H1 (cell line): ENCODE measurements around the gene ASAP2. TPM values are rescaled to one million over a fixed set of nuclear protein-coding genes. Genes with fewer than 3 reads are reported as not detected.

ENCODE experiments used
- CTCF ChIA-PET: fragments of 300-600 bp; sonication (Branson Sonifier 250); formaldehyde crosslinking; loops from one replicate; lab custom pipeline; 2021; ENCODE audit not compliant: partially characterized antibody; lab: Charles Lee
- POLR2A ChIA-PET: fragments of 300-600 bp; sonication (Branson Sonifier 250); formaldehyde crosslinking; loops from one replicate; lab custom pipeline; 2021; ENCODE audit warnings: inconsistent platforms; ENCODE audit not compliant: partially characterized antibody; lab: Charles Lee
- DNase-seq, 2 experiments: peaks; one replicate each; pipeline versions ENCODE4 v3.0.0 to v3.0.0-alpha.2; 2010 to 2022; ENCODE audit warnings: low spot score in 2 of 2, low read depth in 1 of 2, mixed read lengths in 1 of 2
- FAIRE-seq: peaks from 2 replicates; lab custom pipeline; 2011; peaks lifted over from hg19 to GRCh38; lab: Jason Lieb, UNC
- H2AFZ ChIP-seq: 2 replicates; pipeline ENCODE4 v1.8.1; 2012; ENCODE audit warnings: low read length, inconsistent platforms
- H2AK5ac ChIP-seq: 2 replicates; pipeline ENCODE4 v1.6.1; 2013; ENCODE audit warnings: low read depth, low read length
- H2BK120ac ChIP-seq: replicated peaks from 2 replicates; pipeline ENCODE3; 2013; ENCODE audit warnings: low read depth, low read length, inconsistent platforms
- H2BK12ac ChIP-seq: 2 replicates; pipeline ENCODE4 v1.6.1; 2013; ENCODE audit warnings: low read depth, low read length
- H2BK15ac ChIP-seq: 2 replicates; pipeline ENCODE4 v1.6.1; 2013; ENCODE audit warnings: low read length
- H2BK20ac ChIP-seq: 2 replicates; pipeline ENCODE4 v1.6.1; 2013; ENCODE audit warnings: low read length
- H2BK5ac ChIP-seq: 2 replicates; pipeline ENCODE4 v1.6.1; 2013; ENCODE audit warnings: low read depth, low read length
- H3K14ac ChIP-seq: 2 replicates; pipeline ENCODE4 v1.6.1; 2013; ENCODE audit warnings: inconsistent platforms; ENCODE audit not compliant: insufficient read length
- H3K18ac ChIP-seq: 2 replicates; pipeline ENCODE4 v1.6.1; 2013; ENCODE audit warnings: low read length; ENCODE audit errors: extremely low read depth
- H3K23ac ChIP-seq: 2 replicates; pipeline ENCODE4 v1.6.1; 2013; ENCODE audit warnings: inconsistent platforms; ENCODE audit not compliant: insufficient read length
- H3K23me2 ChIP-seq: 2 replicates; pipeline ENCODE4 v1.6.1; 2013; ENCODE audit warnings: low read depth, low read length
- H3K27ac ChIP-seq: 2 replicates; pipeline ENCODE4 v1.6.1; 2011; ENCODE audit warnings: low read depth, low read length, inconsistent platforms
- H3K27me3 ChIP-seq, 4 experiments: replicated peaks in 1 of 4; 1 replicate in 1 of 4; 2 replicates in 3 of 4; pipeline versions ENCODE4 v1.6.1 to v1.8.1; 2011 to 2013; ENCODE audit warnings: low read length in 3 of 4, mild to moderate bottlenecking in 3 of 4, inconsistent platforms in 2 of 4, mixed read lengths in 2 of 4, moderate library complexity in 1 of 4; ENCODE audit not compliant: control insufficient read depth in 3 of 4, insufficient read depth in 3 of 4; ENCODE audit errors: extremely low read depth in 1 of 4
- H3K36me3 ChIP-seq, 4 experiments: 2 replicates each; pipeline versions ENCODE4 v1.6.1 to v1.8.1; 2011 to 2013; ENCODE audit warnings: mild to moderate bottlenecking in 4 of 4, low read length in 3 of 4, moderate library complexity in 2 of 4, control low read depth in 1 of 4, inconsistent platforms in 1 of 4; ENCODE audit not compliant: insufficient read depth in 4 of 4, control insufficient read depth in 2 of 4
- H3K4ac ChIP-seq: replicated peaks from 2 replicates; pipeline ENCODE3; 2013; ENCODE audit warnings: low read length, low read depth, mixed read lengths, inconsistent platforms; ENCODE audit not compliant: insufficient read length
- H3K4me1 ChIP-seq, 4 experiments: replicated peaks in 1 of 4; 1 replicate in 1 of 4; 2 replicates in 3 of 4; pipeline versions ENCODE4 v1.6.1 to v1.8.1; 2011 to 2013; ENCODE audit warnings: low read length in 3 of 4, inconsistent platforms in 2 of 4, mixed read lengths in 1 of 4; ENCODE audit not compliant: insufficient read depth in 4 of 4, control insufficient read depth in 3 of 4
- H3K4me2 ChIP-seq, 2 experiments: 2 replicates each; pipeline versions ENCODE4 v1.6.1 to v1.8.1; 2011 to 2013; ENCODE audit warnings: low read depth in 2 of 2, low read length in 2 of 2, control low read depth in 1 of 2, inconsistent platforms in 1 of 2, mild to moderate bottlenecking in 1 of 2; ENCODE audit not compliant: insufficient read depth in 1 of 2
- H3K4me3 ChIP-seq, 4 experiments: fragments of 200-600, 300-600 bp in 1 of 4; sonication (generic), shearing (Covaris generic), sonication (Bioruptor Twin) in 1 of 4; 2 replicates each; pipeline versions ENCODE4 v1.5.1 to v1.8.1; 2011 to 2016; ENCODE audit warnings: low read length in 4 of 4, low read depth in 3 of 4, control low read depth in 2 of 4, inconsistent platforms in 2 of 4, mild to moderate bottlenecking in 2 of 4, mixed read lengths in 1 of 4, moderate library complexity in 1 of 4; ENCODE audit not compliant: insufficient read depth in 2 of 4; ENCODE audit errors: extremely low read depth in 1 of 4
- H3K56ac ChIP-seq: replicated peaks from 2 replicates; pipeline ENCODE3; 2013; ENCODE audit warnings: low read depth, mild to moderate bottlenecking, mixed read lengths, low read length, inconsistent platforms; ENCODE audit not compliant: insufficient read length
- H3K79me1 ChIP-seq: 2 replicates; pipeline ENCODE4 v1.6.1; 2013; ENCODE audit warnings: low read depth, low read length, control low read depth
- H3K79me2 ChIP-seq, 2 experiments: 2 replicates each; pipeline versions ENCODE4 v1.6.1 to v1.8.1; 2012 to 2013; ENCODE audit warnings: low read length in 2 of 2, mild to moderate bottlenecking in 2 of 2, inconsistent platforms in 1 of 2; ENCODE audit not compliant: insufficient read depth in 2 of 2, control insufficient read depth in 1 of 2
- H3K9ac ChIP-seq, 4 experiments: replicated peaks in 1 of 4; 1 replicate in 1 of 4; 2 replicates in 3 of 4; pipeline versions ENCODE4 v1.6.1 to v1.8.1; 2011 to 2013; ENCODE audit warnings: low read depth in 3 of 4, low read length in 3 of 4, control low read depth in 2 of 4, mild to moderate bottlenecking in 2 of 4, moderate library complexity in 2 of 4, inconsistent platforms in 1 of 4; ENCODE audit errors: extremely low read depth in 1 of 4
- H3K9me3 ChIP-seq, 2 experiments: 2 replicates each; pipeline versions ENCODE4 v1.6.1 to v1.8.1; 2012 to 2013; ENCODE audit warnings: mild to moderate bottlenecking in 2 of 2, moderate library complexity in 2 of 2, control low read depth in 1 of 2, inconsistent platforms in 1 of 2, low read depth in 1 of 2, low read length in 1 of 2, mixed read lengths in 1 of 2; ENCODE audit not compliant: insufficient read depth in 2 of 2
- H4K20me1 ChIP-seq, 2 experiments: replicated peaks in 1 of 2; 2 replicates each; pipeline versions ENCODE3 to v1.8.1; 2011 to 2013; ENCODE audit warnings: inconsistent platforms in 2 of 2, low read length in 2 of 2, mild to moderate bottlenecking in 1 of 2; ENCODE audit not compliant: insufficient read depth in 2 of 2, control insufficient read depth in 1 of 2
- H4K5ac ChIP-seq: 2 replicates; pipeline ENCODE4 v1.6.1; 2013; ENCODE audit warnings: low read length, low read depth, mixed read lengths, inconsistent platforms; ENCODE audit not compliant: insufficient read length
- H4K8ac ChIP-seq: 2 replicates; pipeline ENCODE4 v1.8.0; 2013; ENCODE audit warnings: mild to moderate bottlenecking, moderate library complexity, low read length, inconsistent platforms; ENCODE audit not compliant: insufficient read depth; ENCODE audit errors: extremely low read depth
- H4K91ac ChIP-seq: replicated peaks from 2 replicates; pipeline ENCODE3; 2013; ENCODE audit warnings: low read length, mixed read lengths, inconsistent platforms; ENCODE audit not compliant: insufficient read length
- POLR2AphosphoS5 ChIP-seq: IDR thresholded peaks from 2 replicates; pipeline ENCODE4 v1.6.1; 2011; ENCODE audit warnings: low read depth, low read length
- RFX5 ChIP-seq: IDR thresholded peaks from 2 replicates; pipeline ENCODE4 v1.6.1; 2011; ENCODE audit warnings: low read depth, low read length, improper control_type of control experiment, borderline replicate concordance
- TBP ChIP-seq: IDR thresholded peaks from 2 replicates; pipeline ENCODE4 v1.6.1; 2011; ENCODE audit warnings: low read depth, low read length, improper control_type of control experiment
- WGBS, 2 experiments: shearing (Covaris generic) in 1 of 2; methylation state at CpG; one replicate each; pipeline versions ENCODE4 v1.1.6 to v1.1.7; 2013 to 2015; ENCODE audit warnings: low lambda C conversion rate in 2 of 2, mixed read lengths in 2 of 2, inconsistent platforms in 1 of 2, low coverage in 1 of 2, missing lambda C conversion rate in 1 of 2; ENCODE audit not compliant: insufficient replicate concordance in 2 of 2, insufficient coverage in 1 of 2, insufficient read length in 1 of 2; ENCODE audit errors: extremely low coverage in 1 of 2, missing lambda C conversion rate in 1 of 2; 5-methylcytosine and 5-hydroxymethylcytosine counted together
- polyA plus RNA-seq, 7 experiments: library from polyadenylated mRNA; depleted of rRNA in 3 of 7; stranded (reverse) in 5 of 7; unstranded in 2 of 7; fragments of >200 nt in 5 of 7; fragments of 200-250 nt in 2 of 7; gene quantifications; 1 replicate in 5 of 7; 2 replicates in 1 of 7; 4 replicates in 1 of 7; pipeline versions ENCODE4 v1.2.1 to v1.2.3, GENCODE V29; 2011 to 2013; ENCODE audit warnings: missing spikeins in 2 of 7, mixed read lengths in 2 of 7
- total RNA-seq: library from RNA; stranded (reverse); fragmentation: NEBNext Ultra II Directional; extraction: Animal tissue kit (Norgen Biotek cat#: 25700); gene quantifications from 2 replicates; pipeline ENCODE4 v1.2.1, GENCODE V29; 2021

ASAP2 gene
- total and polyA plus RNA-seq, 2 of the 8 experiments (the other 6 are each of a cell fraction or from before 2014, with no cell fraction given) = 10.2 to 18.7 TPM

- Histone ChIP-seq H3K23ac (no peak overlapping the region), H3K4me2 (no peak overlapping the region), H3K4ac (no peak overlapping the region), H3K14ac (no peak overlapping the region), H2AK5ac (no peak overlapping the region), H3K9ac (no peak overlapping the region), H2AFZ (no peak overlapping the region), H2BK5ac (no peak overlapping the region; the same call in 1 of the 2 replicates), H3K36me3 (no peaks in the 10 kb centered on the region), H3K4me3 (no peak overlapping the region), H4K91ac (no peak overlapping the region), H3K27me3 (no peaks in the 10 kb centered on the region), H2BK120ac (no peak overlapping the region), H4K5ac (no peak overlapping the region), H3K9me3 (no peaks in the 10 kb centered on the region), H4K20me1 (peaks cover 0 to 3% of the 10 kb centered on the region in 2 experiments), H3K23me2 (no peaks in the 10 kb centered on the region), H3K4me1 (peaks cover 0 to 11% (median 1%) of the 10 kb centered on the region in 4 experiments; a peak in 4 of 7 replicates), H3K18ac (no peak overlapping the region), H2BK12ac (no peak overlapping the region), H3K27ac (no peak overlapping the region), H4K8ac (no peak overlapping the region), H3K79me1 (no peaks in the 10 kb centered on the region; the same call in 1 of the 2 replicates)
- POLR2A ChIA-PET = interaction anchor here (1.1 kb wide), 1 partner anchor 8 kb away, joined by 3 read pairs; no protein-coding TSS in a partner anchor
- 91% methylated on average over 10 of the region's 10 CpGs; no CpG with 5 or more reads in 1 of the 2 experiments for WGBS, 2 experiments
- DNase-seq (no peak), FAIRE-seq (no peak)
- TF ChIP-seq RFX5 (no peak), POLR2AphosphoS5 (no peak), TBP (no peak)
- TF ChIP-seq, all 59 proteins: peak for 0
- no peak overlapping the region for H3K56ac ChIP-seq
- CTCF ChIA-PET = interaction anchor here (0.7 to 1.1 kb wide), 2 partner anchors 9 to 61 kb away, joined by 4 read pairs; no protein-coding TSS in a partner anchor
- no peak overlapping the region for H2BK15ac ChIP-seq
- peaks cover 0 to 29% of the 10 kb centered on the region in 2 experiments; a peak in 2 of 4 replicates for H3K79me2 ChIP-seq
- no peak overlapping the region for H2BK20ac ChIP-seq
Observed at GRCh38 chr2:9269295-9269694, 62.7 kb downstream of the ASAP2 start.
